ENCODE measurements around the gene C10orf62.

C10orf62 gene

DNA sequence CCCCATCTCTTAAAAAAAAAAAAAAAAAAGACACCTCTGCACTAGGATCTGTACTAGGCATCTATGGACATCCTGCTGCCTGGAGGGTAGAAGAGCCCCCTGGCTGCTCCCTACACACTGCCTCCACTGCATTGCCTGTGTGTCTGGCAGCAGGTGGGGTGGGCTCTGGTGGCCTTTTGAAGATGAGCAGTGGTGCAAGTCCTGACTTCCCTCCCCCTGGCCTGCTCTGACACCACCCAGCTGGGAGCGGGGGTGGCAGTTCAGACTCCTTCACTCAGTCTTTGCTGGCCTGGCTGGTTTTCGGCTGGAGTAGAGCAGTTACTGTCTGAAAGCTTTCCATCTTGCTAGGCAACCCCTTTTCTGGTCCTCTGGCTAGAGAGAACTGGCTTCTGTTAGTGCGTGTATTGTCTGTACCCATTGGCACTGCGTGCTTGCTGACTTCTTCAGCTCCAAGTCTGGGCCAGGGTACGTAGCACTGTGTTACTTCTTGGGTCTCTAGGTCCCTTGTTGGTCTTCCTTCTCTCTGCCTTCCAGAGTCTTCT lies 17.6 kb downstream of the C10orf62 start:
- Histone ChIP-seq H3K9me3 (no peaks in the 10 kb centered on the region), H3K27me3 (ENCODE audit: low read depth) (no peaks in the 10 kb centered on the region), H3K4me1 (0 out of 2 replicates have a peak, but pooled peaks cover 2% of the 10 kb centered on the region), H3K4me3 (no peak overlapping the region), H3K36me3 (replicated peaks) (no peaks in the 10 kb centered on the region)
- DNase-seq (ENCODE audit: low spot score in 2 of 2) = no peak
- in situ Hi-C loops (cut with MboI; ENCODE audit: low sequenced_read_pairs) = no loop called here

DNA sequence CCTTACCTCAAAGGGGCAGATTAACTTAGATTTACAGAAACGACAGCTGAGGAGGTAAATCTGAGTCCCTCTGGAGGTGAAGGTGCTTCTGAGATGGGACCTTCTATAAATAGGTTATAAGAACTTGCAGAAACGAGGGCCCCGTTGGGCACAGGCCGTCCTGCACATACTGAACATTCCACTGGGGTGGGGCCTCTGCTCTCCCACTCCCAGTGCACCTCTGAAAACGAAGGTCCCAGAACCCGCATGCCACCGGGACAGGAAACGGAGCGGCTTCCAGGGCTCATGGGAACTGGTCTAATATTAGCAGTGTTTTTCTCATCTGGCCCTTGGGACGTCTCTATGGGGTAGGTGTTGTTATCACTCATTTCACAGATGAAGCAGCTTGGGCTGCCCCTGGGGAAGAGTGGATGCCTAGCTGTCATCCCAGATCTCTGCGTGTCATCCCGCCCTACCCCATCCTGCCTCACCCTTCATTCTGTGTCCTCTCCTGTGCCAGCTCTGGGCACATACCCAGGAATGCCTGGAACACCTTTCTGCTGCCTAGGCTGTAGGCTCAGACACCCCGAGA lies 19.6 kb downstream of the C10orf62 start:
- H3K4me1 ChIP-seq = 0 out of 2 replicates have a peak, but pooled peaks cover 3% of the 10 kb centered on the region
- no peak overlapping the region for H3K4me3 ChIP-seq
- no peaks in the 10 kb centered on the region for H3K27me3 ChIP-seq (ENCODE audit: low read depth)
- no peaks in the 10 kb centered on the region for H3K36me3 ChIP-seq (replicated peaks)
- in situ Hi-C loops (cut with MboI; ENCODE audit: low sequenced_read_pairs) = no loop called here
- no peak for DNase-seq (ENCODE audit: low spot score in 2 of 2)
- no peaks in the 10 kb centered on the region for H3K9me3 ChIP-seq

DNA sequence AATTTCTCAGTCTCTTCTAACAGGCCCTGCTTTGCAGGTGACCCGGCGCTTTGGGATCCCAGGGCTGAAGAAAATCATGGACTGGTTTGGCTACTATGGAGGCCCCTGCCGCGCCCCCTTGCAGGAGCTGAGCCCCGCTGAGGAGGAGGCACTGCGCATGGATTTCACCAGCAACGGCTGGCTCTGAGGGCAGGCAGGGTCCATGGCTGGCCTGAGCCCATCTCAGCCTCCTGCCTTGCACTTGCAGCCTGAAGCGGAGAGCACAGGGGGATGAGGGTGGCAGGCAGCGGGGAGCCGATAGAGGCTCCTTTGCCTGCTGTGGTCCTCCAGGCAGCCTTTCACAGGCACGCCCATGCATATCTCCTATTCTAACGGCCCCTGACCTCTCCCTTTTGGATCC lies 22.0 kb downstream of the C10orf62 start:
- in situ Hi-C loops (cut with MboI; ENCODE audit: low sequenced_read_pairs) = loop anchor here (5.0 kb wide), 1 partner anchor 149 kb away; no protein-coding TSS in a partner anchor
- DNase-seq (ENCODE audit: low spot score in 2 of 2) = no peak
- Histone ChIP-seq H3K4me1 (0 out of 2 replicates have a peak, but pooled peaks cover 3% of the 10 kb centered on the region), H3K9me3 (no peaks in the 10 kb centered on the region), H3K4me3 (no peak overlapping the region), H3K27me3 (ENCODE audit: low read depth) (no peaks in the 10 kb centered on the region), H3K36me3 (replicated peaks) (no peaks in the 10 kb centered on the region)

DNA sequence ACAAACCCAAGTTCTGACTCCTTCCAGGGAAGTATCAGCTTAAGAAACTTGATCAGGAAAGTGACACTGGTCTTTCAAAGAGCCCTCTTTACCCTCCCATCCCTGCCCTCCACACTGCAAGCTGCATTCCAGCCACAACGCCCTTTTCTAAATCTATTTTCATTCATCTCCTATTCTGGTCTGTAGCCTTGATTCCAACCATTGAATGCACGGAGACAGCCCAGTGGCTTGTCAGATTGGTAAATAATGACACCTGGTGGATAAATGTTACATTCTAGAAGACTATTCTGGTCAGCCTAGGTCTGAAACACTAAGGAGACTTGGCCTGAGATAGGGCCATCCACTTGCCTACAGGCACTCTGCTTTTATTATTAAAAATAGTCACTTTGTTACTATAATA lies 22.9 kb downstream of the C10orf62 start:
- in situ Hi-C loops (cut with MboI; ENCODE audit: low sequenced_read_pairs) = loop anchor here (5.0 kb wide), 1 partner anchor 150 kb away; no protein-coding TSS in a partner anchor
- no peaks in the 10 kb centered on the region for H3K27me3 ChIP-seq (ENCODE audit: low read depth)
- no peak overlapping the region for H3K4me3 ChIP-seq
- no peaks in the 10 kb centered on the region for H3K9me3 ChIP-seq
- DNase-seq (ENCODE audit: low spot score in 2 of 2) = peak; percentile 56 to 60
- H3K36me3 ChIP-seq (replicated peaks) = no peaks in the 10 kb centered on the region
- H3K4me1 ChIP-seq = 0 out of 2 replicates have a peak, but pooled peaks cover 3% of the 10 kb centered on the region

DNA sequence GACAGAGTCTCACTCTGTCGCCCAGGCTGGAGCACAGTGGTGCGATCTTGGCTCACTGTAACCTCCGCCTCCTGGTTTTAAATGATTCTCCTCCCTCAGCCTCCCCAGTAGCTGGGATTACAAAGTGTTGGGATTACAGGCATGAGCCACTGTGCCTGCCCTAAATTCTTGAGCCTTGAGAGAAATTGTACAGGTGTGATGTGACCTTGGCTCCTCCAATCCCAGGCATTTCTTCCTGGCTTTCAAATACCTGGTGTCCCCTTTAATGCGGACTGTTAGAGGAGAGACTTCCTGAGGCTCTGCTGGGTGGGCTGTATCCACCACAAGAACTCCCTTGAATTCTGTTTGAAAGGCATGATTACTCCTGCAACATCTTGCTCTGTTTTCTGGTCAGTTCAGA lies 28.8 kb downstream of the C10orf62 start:
- Histone ChIP-seq H3K9me3 (no peaks in the 10 kb centered on the region), H3K36me3 (replicated peaks) (no peaks in the 10 kb centered on the region), H3K4me3 (no peak overlapping the region), H3K27me3 (ENCODE audit: low read depth) (no peaks in the 10 kb centered on the region), H3K4me1 (no peaks in the 10 kb centered on the region)
- no peak for DNase-seq (ENCODE audit: low spot score in 2 of 2)
- in situ Hi-C loops (cut with MboI; ENCODE audit: low sequenced_read_pairs) = no loop called here

DNA sequence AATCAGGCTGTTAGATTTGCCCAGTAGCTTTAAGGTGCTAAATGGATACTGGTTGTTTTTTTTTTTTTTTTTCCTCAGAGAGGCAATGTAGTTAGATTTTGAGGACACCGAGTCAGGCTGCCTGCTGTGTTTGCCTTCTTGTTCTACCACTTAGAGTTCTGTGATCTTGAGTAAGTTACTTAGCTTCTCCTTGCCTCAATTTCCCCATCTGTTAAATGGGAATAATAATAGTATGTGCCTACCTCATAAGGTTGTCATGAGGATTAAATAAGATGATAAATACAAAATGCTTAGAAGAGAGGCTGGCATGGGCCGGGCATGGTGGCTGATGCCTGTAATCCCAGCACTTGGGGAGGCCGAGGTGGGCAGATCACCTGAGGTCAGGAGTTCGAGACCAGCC lies 29.2 kb downstream of the C10orf62 start:
- no peaks in the 10 kb centered on the region for H3K4me1 ChIP-seq
- H3K4me3 ChIP-seq = no peak overlapping the region
- no peaks in the 10 kb centered on the region for H3K36me3 ChIP-seq (replicated peaks)
- H3K9me3 ChIP-seq = no peaks in the 10 kb centered on the region
- no peak for DNase-seq (ENCODE audit: low spot score in 2 of 2)
- H3K27me3 ChIP-seq (ENCODE audit: low read depth) = no peaks in the 10 kb centered on the region
- in situ Hi-C loops (cut with MboI; ENCODE audit: low sequenced_read_pairs) = no loop called here

DNA sequence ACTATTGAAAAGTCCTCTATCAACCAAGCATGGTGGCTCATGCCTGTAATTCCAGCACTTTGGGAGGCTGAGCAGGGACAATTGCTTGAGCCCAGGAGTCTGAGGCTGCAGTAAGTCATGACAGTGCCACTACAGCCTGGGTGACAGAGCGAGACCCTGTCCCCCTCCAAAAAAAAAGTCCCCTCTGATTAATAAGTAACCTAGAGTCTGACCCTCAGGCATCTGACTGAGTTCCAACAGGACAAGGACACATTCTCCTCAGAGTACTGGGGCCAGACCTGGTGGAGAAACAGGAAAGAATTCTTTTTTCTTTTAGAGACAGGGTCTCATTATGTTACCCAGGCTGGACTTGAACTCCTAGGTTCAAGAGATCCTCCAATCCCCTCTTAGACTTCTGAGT lies 33.8 kb downstream of the C10orf62 start:
- no peaks in the 10 kb centered on the region for H3K27me3 ChIP-seq (ENCODE audit: low read depth)
- no peaks in the 10 kb centered on the region for H3K36me3 ChIP-seq (replicated peaks)
- no peak for DNase-seq (ENCODE audit: low spot score in 2 of 2)
- no peaks in the 10 kb centered on the region for H3K4me1 ChIP-seq
- no peaks in the 10 kb centered on the region for H3K9me3 ChIP-seq
- in situ Hi-C loops (cut with MboI; ENCODE audit: low sequenced_read_pairs) = no loop called here
- no peak overlapping the region for H3K4me3 ChIP-seq

DNA sequence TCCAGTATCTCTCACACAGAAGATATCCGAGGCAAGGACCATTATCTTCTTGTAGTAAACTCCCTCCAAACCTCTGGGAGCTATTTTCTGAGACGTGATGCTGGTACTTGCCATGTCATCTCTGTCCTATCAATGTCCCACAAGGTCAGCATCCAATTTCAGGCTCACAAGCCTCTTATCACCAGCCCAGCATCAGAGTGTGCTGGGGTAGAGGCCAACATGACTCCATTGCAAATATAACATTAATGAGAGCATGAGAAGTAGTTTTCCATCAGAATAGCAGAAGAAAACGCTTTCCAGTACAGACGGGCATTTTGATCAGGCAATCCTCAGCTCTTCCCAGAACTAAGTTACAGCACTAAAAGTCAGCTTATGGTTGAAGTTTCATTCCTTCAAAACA lies 38.2 kb downstream of the C10orf62 start:
- Histone ChIP-seq H3K36me3 (replicated peaks) (no peaks in the 10 kb centered on the region), H3K4me3 (no peak overlapping the region), H3K4me1 (no peaks in the 10 kb centered on the region), H3K27me3 (ENCODE audit: low read depth) (no peaks in the 10 kb centered on the region), H3K9me3 (no peaks in the 10 kb centered on the region)
- DNase-seq (ENCODE audit: low spot score in 2 of 2) = no peak
- in situ Hi-C loops (cut with MboI; ENCODE audit: low sequenced_read_pairs) = no loop called here

DNA sequence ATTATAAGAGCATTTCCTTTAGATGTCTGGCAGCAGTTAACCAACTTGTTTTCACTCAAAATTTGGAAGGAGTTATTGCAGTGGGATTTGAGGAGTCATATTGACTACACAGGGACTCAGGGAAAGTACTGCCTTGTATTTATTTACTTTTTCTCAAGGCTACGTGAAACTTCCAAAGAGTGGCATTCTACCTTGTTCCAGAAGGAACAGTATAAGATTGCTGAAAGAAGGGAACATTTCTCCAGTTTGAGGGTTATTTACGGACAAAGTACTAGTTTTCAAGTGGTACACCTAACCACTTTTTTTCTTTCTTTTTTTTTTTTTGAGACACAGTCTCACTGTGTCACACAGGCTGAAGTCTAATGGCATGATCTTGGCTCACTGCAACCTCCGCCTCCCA lies 38.7 kb downstream of the C10orf62 start:
- in situ Hi-C loops (cut with MboI; ENCODE audit: low sequenced_read_pairs) = no loop called here
- no peaks in the 10 kb centered on the region for H3K4me1 ChIP-seq
- no peaks in the 10 kb centered on the region for H3K9me3 ChIP-seq

DNA sequence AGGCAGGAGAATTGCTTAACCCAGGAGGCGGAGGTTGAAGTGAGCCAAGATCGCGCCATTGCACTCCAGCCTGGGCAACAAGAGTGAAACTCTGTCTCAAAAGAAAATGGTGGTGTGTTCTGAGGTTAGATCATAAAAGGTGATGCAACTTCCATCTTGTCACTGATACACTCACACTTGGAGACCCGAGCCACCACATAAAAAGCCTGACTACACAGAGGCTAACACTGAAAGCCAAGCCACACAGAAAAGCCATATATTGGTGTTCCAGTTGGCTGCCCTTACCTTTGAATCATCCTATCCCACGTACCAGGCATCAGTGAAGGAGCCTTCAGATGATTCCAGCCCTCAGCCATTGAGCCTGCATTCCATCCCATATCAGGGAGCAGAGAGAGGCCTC lies 39.8 kb downstream of the C10orf62 start:
- in situ Hi-C loops (cut with MboI; ENCODE audit: low sequenced_read_pairs) = no loop called here
- DNase-seq (ENCODE audit: low spot score in 2 of 2) = no peak
- Histone ChIP-seq H3K4me1 (no peaks in the 10 kb centered on the region), H3K36me3 (replicated peaks) (no peaks in the 10 kb centered on the region), H3K4me3 (no peak overlapping the region), H3K27me3 (ENCODE audit: low read depth) (no peaks in the 10 kb centered on the region), H3K9me3 (no peaks in the 10 kb centered on the region)

More for the DNA sequence above, 38.7 kb downstream of the C10orf62 start:
- no peak for DNase-seq (ENCODE audit: low spot score in 2 of 2)
- Histone ChIP-seq H3K36me3 (replicated peaks) (no peaks in the 10 kb centered on the region), H3K4me3 (no peak overlapping the region), H3K27me3 (ENCODE audit: low read depth) (no peaks in the 10 kb centered on the region)

DNA sequence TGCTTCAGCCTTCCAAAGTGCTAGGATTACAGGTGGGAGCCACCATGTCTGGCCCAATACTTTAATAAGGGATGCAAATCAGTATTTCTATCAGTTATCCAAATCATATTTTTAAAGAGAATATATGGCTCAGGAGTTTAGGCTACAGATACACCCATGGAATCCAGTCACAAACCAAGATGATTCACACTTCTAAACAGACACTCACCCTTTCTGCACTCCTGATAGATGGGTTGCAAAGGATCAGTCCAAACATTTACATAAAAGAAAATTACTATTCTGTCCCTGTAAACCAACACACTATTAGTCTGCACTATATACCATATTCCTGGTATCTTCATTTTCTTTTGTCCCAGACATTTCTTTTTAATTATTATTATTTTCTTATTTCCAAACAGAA lies 41.6 kb downstream of the C10orf62 start:
- no peak for DNase-seq (ENCODE audit: low spot score in 2 of 2)
- in situ Hi-C loops (cut with MboI; ENCODE audit: low sequenced_read_pairs) = no loop called here
- Histone ChIP-seq H3K4me3 (no peak overlapping the region), H3K36me3 (replicated peaks) (no peaks in the 10 kb centered on the region), H3K4me1 (no peaks in the 10 kb centered on the region), H3K9me3 (no peaks in the 10 kb centered on the region), H3K27me3 (ENCODE audit: low read depth) (no peaks in the 10 kb centered on the region)

DNA sequence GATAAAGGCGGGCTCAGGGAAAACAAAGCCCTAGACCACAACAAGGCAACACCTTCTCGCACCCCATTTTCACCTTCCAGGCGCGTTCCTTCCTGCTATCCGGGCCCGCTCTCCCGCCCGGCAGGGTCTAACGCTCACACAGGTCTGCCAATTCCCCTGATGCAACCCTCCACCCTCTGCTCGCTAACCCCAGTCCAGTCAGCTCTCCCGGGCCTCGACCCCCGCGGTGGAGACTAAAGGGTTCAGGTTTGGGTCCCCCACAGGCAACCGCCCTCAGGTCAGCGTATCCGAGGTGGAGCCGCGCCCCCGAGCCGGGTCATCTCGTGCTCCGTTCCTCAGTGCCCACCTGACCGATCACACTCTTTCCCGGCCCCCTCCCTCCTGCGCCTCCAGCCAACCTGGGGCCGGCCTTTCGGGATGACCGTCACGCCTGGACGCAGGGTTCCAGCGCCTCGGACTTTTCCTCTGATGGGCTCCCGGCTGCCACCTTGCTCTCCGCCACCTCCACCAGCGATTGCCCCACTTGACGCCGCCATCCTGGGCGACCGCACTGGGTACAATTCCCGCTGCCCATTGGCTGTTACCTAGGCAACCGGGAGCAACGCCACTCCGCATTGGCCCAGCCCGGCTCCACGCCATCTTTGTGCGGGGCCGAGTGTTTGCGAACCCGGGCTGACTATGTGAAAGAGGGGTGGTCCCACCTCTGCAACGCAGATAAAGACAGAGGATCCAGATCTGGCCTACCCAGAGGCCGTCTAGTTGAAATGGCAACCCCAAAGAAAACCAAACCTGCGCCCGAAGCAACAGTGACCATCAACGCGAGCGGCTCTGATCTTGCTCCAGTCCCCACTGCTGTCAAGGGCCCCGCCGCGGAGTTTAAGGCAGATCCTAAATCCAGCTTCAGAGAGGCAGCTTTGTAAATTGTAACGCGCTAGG lies 43.7 kb downstream of the C10orf62 start, which contains the start of gene MORN4:
Gene MORN4, minus strand, starts transcription at position 552 of the 936 bp plus-strand sequence. CDS start 13,847 bp downstream, outside the sequence.
- no peaks in the 10 kb centered on the region for H3K27me3 ChIP-seq (ENCODE audit: low read depth)
- H3K4me3 ChIP-seq = no peak within 1 kb of the TSS
- H3K9me3 ChIP-seq = no peaks in the 10 kb centered on the region
- H3K4me1 ChIP-seq = no peaks in the 10 kb centered on the region
- in situ Hi-C loops (cut with MboI; ENCODE audit: low sequenced_read_pairs) = no loop called here
- no peak for DNase-seq (ENCODE audit: low spot score in 2 of 2)
- no peaks in the 10 kb centered on the region for H3K36me3 ChIP-seq (replicated peaks)

DNA sequence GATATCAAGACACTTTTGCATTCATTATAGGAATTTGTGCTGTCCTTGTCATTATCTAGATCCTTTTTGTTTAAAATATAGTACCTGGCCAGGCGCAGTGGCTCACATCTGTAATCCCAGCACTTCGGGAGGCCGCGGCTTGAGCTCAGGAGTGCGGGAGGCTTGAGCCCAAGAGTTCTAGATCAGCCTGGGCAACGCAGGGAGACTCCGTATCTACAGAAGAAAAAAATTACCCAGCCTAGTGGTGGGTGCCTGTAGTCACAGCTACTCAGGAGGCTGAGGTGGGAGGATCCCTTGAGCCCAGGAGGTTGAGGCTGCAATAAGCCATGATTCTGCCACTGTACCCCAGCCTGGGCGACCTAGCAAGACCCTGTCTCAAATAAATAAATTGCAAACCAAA lies 44.4 kb downstream of the C10orf62 start:
- H3K4me3 ChIP-seq = no peak overlapping the region
- in situ Hi-C loops (cut with MboI; ENCODE audit: low sequenced_read_pairs) = no loop called here
- H3K36me3 ChIP-seq (replicated peaks) = no peaks in the 10 kb centered on the region
- H3K9me3 ChIP-seq = no peaks in the 10 kb centered on the region
- no peak for DNase-seq (ENCODE audit: low spot score in 2 of 2)
- no peaks in the 10 kb centered on the region for H3K4me1 ChIP-seq
- H3K27me3 ChIP-seq (ENCODE audit: low read depth) = 0 out of 2 replicates have a peak, but pooled peaks cover 2% of the 10 kb centered on the region

DNA sequence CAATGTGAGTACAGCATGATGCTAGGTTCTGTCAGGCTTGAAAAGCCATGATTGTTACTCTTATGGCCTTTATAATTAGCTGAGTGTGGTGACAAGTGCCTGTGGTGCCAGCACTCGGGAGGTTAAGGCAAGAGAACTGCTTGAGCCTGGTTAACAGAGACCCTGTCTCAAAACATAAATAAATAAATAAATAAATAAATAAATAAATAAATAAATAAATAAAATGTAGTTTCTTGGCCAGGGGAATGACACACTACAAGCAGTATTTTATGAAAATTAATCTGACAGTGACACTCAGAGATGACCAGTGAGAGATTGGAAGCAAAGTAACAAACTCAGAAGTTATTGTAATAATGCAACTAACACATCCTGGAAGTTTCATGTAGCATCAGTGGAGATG lies 46.1 kb downstream of the C10orf62 start:
- Histone ChIP-seq H3K27me3 (ENCODE audit: low read depth) (0 out of 2 replicates have a peak, but pooled peaks cover 3% of the 10 kb centered on the region), H3K9me3 (no peaks in the 10 kb centered on the region), H3K4me1 (no peaks in the 10 kb centered on the region), H3K4me3 (no peak overlapping the region), H3K36me3 (replicated peaks) (no peaks in the 10 kb centered on the region)
- in situ Hi-C loops (cut with MboI; ENCODE audit: low sequenced_read_pairs) = no loop called here
- DNase-seq (ENCODE audit: low spot score in 2 of 2) = no peak
